IMR-90 (cell line): ENCODE results near the gene DHRS7. TPM values are rescaled to one million over a fixed set of nuclear protein-coding genes. Genes with fewer than 3 reads are reported as not detected.

Experiments
- ATAC-seq: fragments of 200-7000 bp; cut with Tn5 transposase; 2 replicates; pipeline ENCODE4 v1.9.1; 2020; ENCODE audit warnings: low read depth, mild to moderate bottlenecking, moderate library complexity
- BruUV-seq: library from RNA; stranded (reverse); fragments of 400-500 nt; replicated peaks from 2 replicates; lab custom pipeline; 2021; lab: Mats Ljungman, UMichigan
- CTCF ChIA-PET: fragments of 300-600 bp; formaldehyde crosslinking; extraction: SDS; loops from one replicate; lab custom pipeline; 2021; ENCODE audit warnings: antibody characterized with exemption; lab: Yijun Ruan, JAX
- POLR2A ChIA-PET: fragments of 300-600 bp; sonication (Branson Sonifier 250); formaldehyde crosslinking; loops from one replicate; lab custom pipeline; 2022; ENCODE audit warnings: antibody characterized with exemption; ENCODE audit not compliant: unreplicated experiment; lab: Charles Lee
- DNase-seq: peaks from one replicate; pipeline ENCODE4 v3.0.0; 2013
- H2AFZ ChIP-seq: replicated peaks from 2 replicates; pipeline ENCODE3; 2013; ENCODE audit warnings: low read length, mild to moderate bottlenecking; ENCODE audit not compliant: poor library complexity
- H2AK5ac ChIP-seq: 2 replicates; pipeline ENCODE4 v1.6.1; 2013; ENCODE audit warnings: low read depth, low read length, inconsistent platforms
- H2AK9ac ChIP-seq: replicated peaks from 2 replicates; pipeline ENCODE3; 2013; ENCODE audit warnings: mild to moderate bottlenecking, low read depth, low read length, moderate library complexity; ENCODE audit not compliant: poor library complexity
- H2BK120ac ChIP-seq: 2 replicates; pipeline ENCODE4 v1.6.1; 2013; ENCODE audit warnings: low read depth, low read length, inconsistent platforms
- H2BK15ac ChIP-seq: 3 replicates; pipeline ENCODE4 v1.6.1; 2013; ENCODE audit warnings: low read depth, low read length, inconsistent platforms
- H2BK20ac ChIP-seq: 2 replicates; pipeline ENCODE4 v1.6.1; 2013; ENCODE audit warnings: low read depth, mild to moderate bottlenecking, inconsistent platforms, low read length, moderate library complexity
- H2BK5ac ChIP-seq: 2 replicates; pipeline ENCODE4 v1.6.1; 2013; ENCODE audit warnings: mild to moderate bottlenecking, low read depth, low read length, inconsistent platforms; ENCODE audit not compliant: poor library complexity, severe bottlenecking
- H3K14ac ChIP-seq: replicated peaks from 2 replicates; pipeline ENCODE4 v1.6.1; 2013; ENCODE audit warnings: low read depth, low read length, inconsistent platforms
- H3K18ac ChIP-seq: 2 replicates; pipeline ENCODE4 v1.6.1; 2013; ENCODE audit warnings: low read depth, low read length, control low read depth
- H3K23ac ChIP-seq: 2 replicates; pipeline ENCODE4 v1.6.1; 2013; ENCODE audit warnings: low read depth, low read length, inconsistent platforms
- H3K27ac ChIP-seq: 2 replicates; pipeline ENCODE4 v1.5.1; 2013; ENCODE audit warnings: mild to moderate bottlenecking, control low read depth, low read length; ENCODE audit not compliant: insufficient read depth
- H3K27me3 ChIP-seq: 2 replicates; pipeline ENCODE4 v1.6.1; 2013; ENCODE audit warnings: low read length; ENCODE audit not compliant: control insufficient read depth, insufficient read depth
- H3K36me3 ChIP-seq: 2 replicates; pipeline ENCODE4 v1.6.1; 2013; ENCODE audit warnings: low read length, mixed read lengths; ENCODE audit not compliant: control insufficient read depth, insufficient read depth
- H3K4ac ChIP-seq: 2 replicates; pipeline ENCODE4 v1.6.1; 2013; ENCODE audit warnings: low read depth, low read length, inconsistent platforms
- H3K4me1 ChIP-seq: 2 replicates; pipeline ENCODE4 v1.6.1; 2013; ENCODE audit warnings: low read length, mixed read lengths; ENCODE audit not compliant: control insufficient read depth, insufficient read depth
- H3K4me2 ChIP-seq: 2 replicates; pipeline ENCODE4 v1.6.1; 2013; ENCODE audit warnings: low read depth, mild to moderate bottlenecking, control low read depth, low read length, moderate library complexity
- H3K4me3 ChIP-seq: 2 replicates; pipeline ENCODE4 v1.5.1; 2013; ENCODE audit warnings: low read depth, mild to moderate bottlenecking, control low read depth, low read length, moderate library complexity; ENCODE audit not compliant: insufficient read depth
- H3K56ac ChIP-seq: 2 replicates; pipeline ENCODE4 v1.6.1; 2013; ENCODE audit warnings: low read length, inconsistent platforms; ENCODE audit not compliant: insufficient read depth; ENCODE audit errors: extremely low read depth
- H3K79me1 ChIP-seq, 2 experiments: 2 replicates each; pipeline ENCODE4 v1.6.1; 2013; ENCODE audit warnings: low read length in 2 of 2, inconsistent platforms in 1 of 2, low read depth in 1 of 2
- H3K9ac ChIP-seq: 2 replicates; pipeline ENCODE4 v1.6.1; 2013; ENCODE audit warnings: low read depth, low read length, control low read depth
- H3K9me1 ChIP-seq: 2 replicates; pipeline ENCODE4 v1.6.1; 2013; ENCODE audit warnings: low read length, inconsistent platforms; ENCODE audit not compliant: insufficient read depth
- H3K9me3 ChIP-seq: 2 replicates; pipeline ENCODE4 v1.6.1; 2013; ENCODE audit warnings: low read length; ENCODE audit not compliant: control insufficient read depth, insufficient read depth
- H4K20me1 ChIP-seq: 2 replicates; pipeline ENCODE4 v1.6.1; 2013; ENCODE audit warnings: low read length, inconsistent platforms; ENCODE audit not compliant: insufficient read depth
- H4K5ac ChIP-seq: 2 replicates; pipeline ENCODE4 v1.6.1; 2013; ENCODE audit warnings: mild to moderate bottlenecking, low read depth, low read length, control low read depth
- H4K8ac ChIP-seq, 2 experiments: 2 replicates each; pipeline ENCODE4 v1.6.1; 2013; ENCODE audit warnings: low read depth in 2 of 2, low read length in 2 of 2, control low read depth in 1 of 2, inconsistent platforms in 1 of 2
- H4K91ac ChIP-seq: 2 replicates; pipeline ENCODE4 v1.6.1; 2013; ENCODE audit warnings: low read depth, low read length, inconsistent platforms; ENCODE audit not compliant: insufficient read depth
- CEBPB ChIP-seq: IDR thresholded peaks from 2 replicates; pipeline ENCODE4 v1.6.1; 2012; ENCODE audit warnings: low read depth, low read length, improper control_type of control experiment
- CHD1 ChIP-seq: IDR thresholded peaks from 2 replicates; pipeline ENCODE4 v1.6.1; 2012; ENCODE audit warnings: low read depth, low read length, improper control_type of control experiment
- MAFK ChIP-seq: IDR thresholded peaks from 2 replicates; pipeline ENCODE4 v1.6.1; 2012; ENCODE audit warnings: low read depth, low read length, improper control_type of control experiment
- NFE2L2 ChIP-seq: fragments of 150-350 bp; IDR thresholded peaks from 2 replicates; pipeline ENCODE4 v1.6.1; 2016; ENCODE audit warnings: low read depth, mild to moderate bottlenecking, low read length
- POLR2A ChIP-seq: IDR thresholded peaks from 2 replicates; pipeline ENCODE4 v1.6.1; 2012; ENCODE audit warnings: mild to moderate bottlenecking, low read depth, low read length
- WGBS, 2 experiments: methylation state at CpG; one replicate each; pipeline versions ENCODE4 v1.1.5 to v1.1.7; 2013; ENCODE audit warnings: missing lambda C conversion rate in 2 of 2; ENCODE audit not compliant: insufficient read length in 1 of 2; ENCODE audit errors: extremely low coverage in 2 of 2; 5-methylcytosine and 5-hydroxymethylcytosine counted together
- dilution Hi-C: fragments of 300-500 bp; cut with HindIII; formaldehyde crosslinking; loops from one replicate; pipeline ENCODE4 v1.14.3; 2018; ENCODE audit warnings: low sequenced_read_pairs; ENCODE audit not compliant: unreplicated experiment
- in situ Hi-C: fragments of 300-500 bp; cut with MboI; formaldehyde crosslinking; loops from 3 replicates; pipeline ENCODE4 v1.14.3; 2019; ENCODE audit warnings: low sequenced_read_pairs, inconsistent platforms, mixed read lengths
- intact Hi-C: fragments of 100-400 bp; cut with micrococcal nuclease; formaldehyde crosslinking; loops from 2 replicates; pipeline ENCODE4 v1.10.0; 2022
- polyA plus RNA-seq, 3 experiments: library from polyadenylated mRNA; depleted of rRNA; stranded (reverse); fragments of >200 nt; gene quantifications; 2 replicates each; pipeline ENCODE4 v1.2.3, GENCODE V29; 2012; ENCODE audit warnings: low replicate concordance in 1 of 3
- total RNA-seq: library from RNA; depleted of rRNA; stranded (reverse); fragments of >200 nt; gene quantifications from 2 replicates; pipeline ENCODE4 v1.2.3, GENCODE V29; 2012

DHRS7 gene
- total and polyA plus RNA-seq, 2 of the 4 experiments (the other 2 are of a cell fraction) = 30.3 to 50.2 TPM

GRCh38 chr14:60165547-60165876 lies 314 bp upstream of the DHRS7 start:
- Histone ChIP-seq H3K9me1 (peaks cover 5% of the 10 kb centered on the region; the same call in 1 of the 2 replicates), H3K4me1 (peaks cover 6% of the 10 kb centered on the region), H3K79me1 (peaks cover 12 to 30% of the 10 kb centered on the region in 2 experiments), H3K36me3 (peaks cover 3% of the 10 kb centered on the region; the same call in 1 of the 2 replicates), H3K56ac (peak overlapping the region; percentile 37; the same call in 1 of the 2 replicates), H2BK5ac (peak overlapping the region; percentile 75), H3K27ac (peak overlapping the region; percentile 45), H3K9ac (peak overlapping the region; percentile 62), H4K5ac (peak overlapping the region; percentile 5; the same call in 1 of the 2 replicates), H4K91ac (peak overlapping the region; percentile 10; the same call in 1 of the 2 replicates), H3K4ac (peak overlapping the region; percentile 55), H3K4me3 (peak overlapping the region; percentile 98), H2BK120ac (peak overlapping the region; percentile 49), H2BK20ac (peak overlapping the region; percentile 38; the same call in 1 of the 2 replicates), H3K18ac (peak overlapping the region; percentile 8; the same call in 1 of the 2 replicates), H2AK9ac (peak overlapping the region; percentile 53), H2BK15ac (0 out of 3 replicates have a peak overlapping the region, but pooled peaks have one; percentile 28), H3K14ac (peak overlapping the region; percentile 77), H2AFZ (peak overlapping the region; percentile 98), H3K4me2 (peak overlapping the region; percentile 77), H4K20me1 (no peaks in the 10 kb centered on the region), H3K27me3 (no peaks in the 10 kb centered on the region), H4K8ac (peak overlapping the region; percentile 22 to 90), H3K23ac (peak overlapping the region; percentile 68), H3K9me3 (no peaks in the 10 kb centered on the region), H2AK5ac (peak overlapping the region; percentile 29; the same call in 1 of the 2 replicates)
- in situ Hi-C loops (no loop called here), dilution Hi-C loops (no loop called here), intact Hi-C loops (loop anchor here (1.0 kb wide), 3 partner anchors 74 to 200 kb away; partner anchors contain the start of gene PCNX4)
- BruUV-seq = no TSS peak
- TF ChIP-seq NFE2L2 (no peak), CEBPB (no peak), CHD1 (no peak), POLR2A (no peak; the same call in 1 of the 2 replicates), MAFK (no peak)
- POLR2A ChIA-PET = interaction anchor here (1.0 to 1.3 kb wide), 2 partner anchors 70 to 96 kb away, joined by 4 to 5 read pairs; no protein-coding TSS in a partner anchor
- no peak for DNase-seq
- CTCF ChIA-PET = interaction anchor here (0.6 to 1.9 kb wide), 9 partner anchors 22 to 1132 kb away, joined by 3 to 11 read pairs (median 3); no protein-coding TSS in a partner anchor
- ATAC-seq = no peak
- WGBS, 2 experiments = no CpG with 5 or more reads among the region's 4 CpGs
